CD8-positive, alpha-beta memory T cell (primary cell): ENCODE measurements around the gene CELF1. TPM values are rescaled to one million over a fixed set of nuclear protein-coding genes. Genes with fewer than 3 reads are reported as not detected.
"Not testable (repeated sequence)": the region's sequence is repeated elsewhere in the genome, so short reads cannot be mapped to it uniquely, and the experiment has no call there.

Source experiments
- CTCF ChIA-PET: fragments of 350-600 bp; sonication (Branson Sonifier 250); formaldehyde crosslinking; loops from one replicate; lab custom pipeline; 2021; ENCODE audit warnings: antibody characterized with exemption; lab: Charles Lee
- POLR2A ChIA-PET: fragments of 350-600 bp; sonication (Branson Sonifier 250); formaldehyde crosslinking; loops from one replicate; lab custom pipeline; 2021; ENCODE audit warnings: antibody characterized with exemption; lab: Charles Lee
- DNase-seq, 5 donors: peaks; one replicate each; pipeline versions ENCODE4 v3.0.0 to v3.0.0-alpha.2; 2020 to 2022; ENCODE audit warnings: mixed read lengths in 1 of 5
- H3K27ac ChIP-seq: one replicate; pipeline ENCODE4 v1.7.0; 2013; ENCODE audit warnings: low read depth, mild to moderate bottlenecking, low read length, moderate library complexity
- H3K27me3 ChIP-seq: 2 replicates; pipeline ENCODE4 v1.7.0; 2013; ENCODE audit warnings: low read length, mild to moderate bottlenecking; ENCODE audit not compliant: insufficient read depth, poor library complexity, severe bottlenecking
- H3K36me3 ChIP-seq: 2 replicates; pipeline ENCODE4 v1.7.0; 2013; ENCODE audit warnings: mild to moderate bottlenecking, low read length, moderate library complexity; ENCODE audit not compliant: insufficient read depth
- H3K4me1 ChIP-seq: 2 replicates; pipeline ENCODE4 v1.7.0; 2013; ENCODE audit warnings: mild to moderate bottlenecking, low read length, moderate library complexity; ENCODE audit not compliant: insufficient read depth
- H3K4me3 ChIP-seq: 2 replicates; pipeline ENCODE4 v1.7.0; 2013; ENCODE audit warnings: mild to moderate bottlenecking, low read length
- H3K9me3 ChIP-seq: 2 replicates; pipeline ENCODE4 v1.7.0; 2013; ENCODE audit warnings: mild to moderate bottlenecking, low read length
- H3K27ac Mint-ChIP-seq, 8 donors: one replicate each; pipeline ENCODE4 v1.8.0; 2020 to 2021; ENCODE audit warnings: mixed read lengths in 8 of 8, mild to moderate bottlenecking in 6 of 8, inconsistent platforms in 3 of 8, moderate library complexity in 3 of 8
- H3K27me3 Mint-ChIP-seq, 2 donors: one replicate each; pipeline ENCODE4 v1.8.0; 2020 to 2021; ENCODE audit warnings: mixed read lengths in 2 of 2, mild to moderate bottlenecking in 1 of 2, moderate library complexity in 1 of 2
- H3K36me3 Mint-ChIP-seq, 3 donors: one replicate each; pipeline ENCODE4 v1.8.0; 2020 to 2021; ENCODE audit warnings: mixed read lengths in 3 of 3, inconsistent platforms in 1 of 3, mild to moderate bottlenecking in 1 of 3
- H3K4me1 Mint-ChIP-seq, 3 donors: one replicate each; pipeline ENCODE4 v1.8.0; 2020 to 2021; ENCODE audit warnings: mixed read lengths in 3 of 3, inconsistent platforms in 1 of 3, mild to moderate bottlenecking in 1 of 3
- H3K4me3 Mint-ChIP-seq, 7 donors: one replicate each; pipeline ENCODE4 v1.8.0; 2020 to 2021; ENCODE audit warnings: mixed read lengths in 7 of 7, mild to moderate bottlenecking in 6 of 7, moderate library complexity in 4 of 7, inconsistent platforms in 2 of 7
- H3K9me3 Mint-ChIP-seq, 5 donors: one replicate each; pipeline ENCODE4 v1.8.0; 2020 to 2022; ENCODE audit warnings: mixed read lengths in 5 of 5, mild to moderate bottlenecking in 3 of 5, moderate library complexity in 2 of 5, inconsistent platforms in 1 of 5
- polyA plus RNA-seq: library from polyadenylated mRNA; unstranded; fragments of 300-500 nt; fragmentation: Illumina TruSeq; gene quantifications from one replicate; pipeline ENCODE4 v1.2.3, GENCODE V29; 2021
- total RNA-seq, 2 experiments: library from RNA; stranded (reverse); gene quantifications; one replicate each; pipeline ENCODE4 v1.2.3, GENCODE V29; 2021

The CELF1 gene
- total and polyA plus RNA-seq, 3 experiments from 2014 or later = 80.8 to 168 (median 160) TPM

GRCh38 chr11:47526032-47526431 is 26.9 kb downstream of the CELF1 start:
- H3K9me3 ChIP-seq, H3K9me3 Mint-ChIP-seq, H3K4me3 ChIP-seq, POLR2A ChIA-PET, H3K27ac ChIP-seq, H3K27me3 ChIP-seq, H3K36me3 ChIP-seq, H3K27me3 Mint-ChIP-seq, DNase-seq, CTCF ChIA-PET: not testable (repeated sequence)
- H3K36me3 Mint-ChIP-seq = peaks cover 0 to 25% (median 2%) of the 10 kb centered on the region in 3 donors
- H3K27ac Mint-ChIP-seq = peak overlapping the region in 6 of 8 donors; percentile 21 to 81 (median 56)
- peaks cover 52 to 77% (median 65%) of the 10 kb centered on the region in 3 donors for H3K4me1 Mint-ChIP-seq
- H3K4me3 Mint-ChIP-seq = peak overlapping the region in 1 of 7 donors; percentile 68
- H3K4me1 ChIP-seq = peaks cover 38% of the 10 kb centered on the region

GRCh38 chr11:47524291-47524874 is 28.5 kb downstream of the CELF1 start:
- CTCF ChIA-PET = interaction anchor here (1.6 kb wide), 1 partner anchor 12 kb away, joined by 4 read pairs; no protein-coding TSS in a partner anchor

DNA sequence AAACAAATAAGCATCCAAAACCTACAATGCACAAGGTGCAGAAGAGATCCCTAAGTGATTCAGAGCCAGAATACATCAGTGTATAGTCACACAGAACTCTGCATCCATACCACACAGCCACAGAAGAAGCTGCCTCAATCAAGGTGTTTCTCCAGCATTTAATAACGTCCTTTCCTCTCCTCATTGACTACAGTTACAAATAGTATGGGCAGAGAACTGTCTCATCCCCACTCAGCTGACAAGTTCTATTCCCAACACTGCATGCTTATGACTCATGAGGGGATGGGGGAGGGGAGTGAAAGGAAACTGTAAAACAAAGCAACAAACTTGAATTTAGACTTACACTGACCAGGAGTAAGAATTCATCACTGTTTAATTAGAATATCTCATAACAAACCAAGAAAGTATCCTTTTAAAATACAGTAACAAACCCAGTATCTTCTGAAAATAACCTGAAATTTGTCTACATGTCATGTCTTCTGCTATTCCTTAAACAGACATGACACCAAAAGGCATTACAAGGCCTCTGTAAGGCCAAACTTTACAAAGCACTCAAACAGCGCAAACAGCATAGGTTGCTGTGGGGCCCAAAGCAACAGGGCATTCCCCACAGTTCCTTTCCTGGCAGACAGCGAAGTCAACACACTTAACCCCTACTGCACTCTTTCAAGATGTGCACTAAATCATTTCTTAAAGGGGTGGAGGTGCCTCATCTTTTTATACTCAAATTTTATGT is 29.3 kb downstream of the CELF1 start:
- no peaks in the 10 kb centered on the region for H3K36me3 ChIP-seq
- CTCF ChIA-PET = interaction anchor here (1.6 kb wide), 1 partner anchor 11 kb away, joined by 4 read pairs; no protein-coding TSS in a partner anchor
- Mint-ChIP-seq H3K36me3 (peaks cover 0 to 25% (median 1%) of the 10 kb centered on the region in 3 donors), H3K9me3 (no peaks in the 10 kb centered on the region), H3K27ac (peak overlapping the region; percentile 53 to 95 (median 82)), H3K4me3 (peak overlapping the region in 6 of 7 donors; percentile 33 to 73 (median 64)), H3K27me3 (no peaks in the 10 kb centered on the region), H3K4me1 (peaks cover 59 to 84% (median 70%) of the 10 kb centered on the region in 3 donors)
- peak in 2 of 5 donors; percentile 17 to 49 for DNase-seq
- H3K9me3 ChIP-seq = no peaks in the 10 kb centered on the region
- peak overlapping the region; percentile 7 for H3K27ac ChIP-seq
- H3K4me3 ChIP-seq = no peak overlapping the region
- H3K4me1 ChIP-seq = peaks cover 44% of the 10 kb centered on the region
- no peaks in the 10 kb centered on the region for H3K27me3 ChIP-seq
- POLR2A ChIA-PET = interaction anchor here (0.6 to 1.3 kb wide), 2 partner anchors 11 to 25 kb away, joined by 3 read pairs; no protein-coding TSS in a partner anchor

More at GRCh38 chr11:47524291-47524874, 28.5 kb downstream of the CELF1 start:
- Histone ChIP-seq H3K27ac (peak overlapping the region; percentile 7), H3K36me3 (no peaks in the 10 kb centered on the region), H3K4me1 (peaks cover 38% of the 10 kb centered on the region), H3K4me3 (peak overlapping the region; percentile 7), H3K9me3 (no peaks in the 10 kb centered on the region), H3K27me3 (no peaks in the 10 kb centered on the region)
- Mint-ChIP-seq H3K4me3 (peak overlapping the region in 6 of 7 donors; percentile 33 to 73 (median 64)), H3K36me3 (peaks cover 0 to 23% (median 1%) of the 10 kb centered on the region in 3 donors), H3K9me3 (no peaks in the 10 kb centered on the region), H3K27me3 (no peaks in the 10 kb centered on the region), H3K27ac (peak overlapping the region; percentile 53 to 95 (median 84)), H3K4me1 (peaks cover 54 to 79% (median 65%) of the 10 kb centered on the region in 3 donors)
- POLR2A ChIA-PET = interaction anchor here (0.5 to 1.3 kb wide), 2 partner anchors 11 to 361 kb away, joined by 3 to 6 read pairs; no protein-coding TSS in a partner anchor
- DNase-seq = peak in 1 of 5 donors; percentile 52

GRCh38 chr11:47518212-47518964 is 34.5 kb downstream of the CELF1 start:
- H3K4me3 ChIP-seq = no peak overlapping the region

GRCh38 chr11:47516984-47517853 is 35.7 kb downstream of the CELF1 start:
- no peak for DNase-seq
- Histone ChIP-seq H3K27ac (no peak overlapping the region), H3K36me3 (no peaks in the 10 kb centered on the region), H3K27me3 (no peaks in the 10 kb centered on the region), H3K4me3 (no peak overlapping the region), H3K9me3 (no peaks in the 10 kb centered on the region), H3K4me1 (peaks cover 55% of the 10 kb centered on the region)
- CTCF ChIA-PET = interaction anchor here (1.5 kb wide), 1 partner anchor 10 kb away, joined by 3 read pairs; no protein-coding TSS in a partner anchor
- Mint-ChIP-seq H3K4me1 (peaks cover 57 to 91% (median 80%) of the 10 kb centered on the region in 3 donors), H3K9me3 (no peaks in the 10 kb centered on the region), H3K36me3 (peaks cover 0 to 20% (median 3%) of the 10 kb centered on the region in 3 donors), H3K27ac (peak overlapping the region in 5 of 8 donors; percentile 31 to 87 (median 42)), H3K4me3 (peak overlapping the region in 3 of 7 donors; percentile 15 to 28 (median 16)), H3K27me3 (peaks cover 0 to 1% of the 10 kb centered on the region in 2 donors)
- POLR2A ChIA-PET = interaction anchor here (0.6 kb wide), 1 partner anchor 243 kb away, joined by 3 read pairs; no protein-coding TSS in a partner anchor

More at GRCh38 chr11:47518212-47518964, 34.5 kb downstream of the CELF1 start:
- peaks cover 59 to 88% (median 80%) of the 10 kb centered on the region in 3 donors for H3K4me1 Mint-ChIP-seq
- peak overlapping the region in 7 of 8 donors; percentile 4 to 70 (median 46) for H3K27ac Mint-ChIP-seq
- no peaks in the 10 kb centered on the region for H3K36me3 ChIP-seq
- DNase-seq = no peak
- peaks cover 0 to 1% of the 10 kb centered on the region in 2 donors for H3K27me3 Mint-ChIP-seq
- H3K27ac ChIP-seq = no peak overlapping the region
- CTCF ChIA-PET = interaction anchor here (1.8 kb wide), 1 partner anchor 15 kb away, joined by 4 read pairs; no protein-coding TSS in a partner anchor
- peaks cover 56% of the 10 kb centered on the region for H3K4me1 ChIP-seq
- no peaks in the 10 kb centered on the region for H3K9me3 ChIP-seq
- POLR2A ChIA-PET = no interaction called here
- peaks cover 0 to 17% (median 3%) of the 10 kb centered on the region in 3 donors for H3K36me3 Mint-ChIP-seq
- H3K9me3 Mint-ChIP-seq = no peaks in the 10 kb centered on the region
- H3K4me3 Mint-ChIP-seq = peak overlapping the region in 3 of 7 donors; percentile 3 to 52 (median 20)
- no peaks in the 10 kb centered on the region for H3K27me3 ChIP-seq

DNA sequence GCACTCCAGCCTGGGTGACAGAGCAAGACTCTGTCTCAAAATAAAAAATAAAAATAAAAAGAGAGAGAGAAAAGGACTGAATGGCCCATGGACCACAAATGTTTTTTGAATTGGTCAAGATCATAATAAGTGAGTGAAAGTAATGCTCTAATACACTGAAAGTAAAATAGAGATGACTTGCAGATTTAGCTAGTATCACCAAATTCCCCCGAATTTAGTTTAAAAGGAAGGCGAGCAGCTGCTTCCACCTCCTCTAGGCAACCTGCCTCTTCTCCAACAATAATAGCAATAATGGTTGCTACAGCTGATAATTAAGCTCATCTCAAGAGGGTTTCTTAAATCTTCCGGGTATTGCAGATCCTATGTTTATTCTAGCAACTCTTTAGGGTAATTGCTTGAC is 36.8 kb downstream of the CELF1 start:
- H3K36me3 ChIP-seq = no peaks in the 10 kb centered on the region
- POLR2A ChIA-PET = no interaction called here
- no peaks in the 10 kb centered on the region for H3K9me3 ChIP-seq
- H3K27ac Mint-ChIP-seq = peak overlapping the region in 4 of 8 donors; percentile 23 to 37 (median 30)
- H3K27me3 Mint-ChIP-seq = peaks cover 0 to 1% of the 10 kb centered on the region in 2 donors
- no peak overlapping the region for H3K4me3 ChIP-seq
- no peak overlapping the region for H3K27ac ChIP-seq
- H3K4me1 ChIP-seq = peaks cover 65% of the 10 kb centered on the region
- peaks cover 0 to 27% (median 3%) of the 10 kb centered on the region in 3 donors for H3K36me3 Mint-ChIP-seq
- peaks cover 61 to 91% (median 81%) of the 10 kb centered on the region in 3 donors for H3K4me1 Mint-ChIP-seq
- peak overlapping the region in 2 of 7 donors; percentile 12 to 39 for H3K4me3 Mint-ChIP-seq
- no peak for DNase-seq
- CTCF ChIA-PET = interaction anchor here (1.1 to 1.5 kb wide), 2 partner anchors 9 to 37 kb away, joined by 3 read pairs; partner anchors contain the start of gene CELF1
- H3K9me3 Mint-ChIP-seq = no peaks in the 10 kb centered on the region
- H3K27me3 ChIP-seq = no peaks in the 10 kb centered on the region
